HepG2 (cell line): ENCODE results near the gene INHA. TPM values are rescaled to one million over a fixed set of nuclear protein-coding genes. Genes with fewer than 3 reads are reported as not detected.

Experiments
- ARID3A ChIP-seq: IDR thresholded peaks from 2 replicates; pipeline ENCODE4 v1.6.1; 2012; ENCODE audit warnings: low read depth, low read length, improper control_type of control experiment
- ATRX ChIP-seq: sonication (generic); formaldehyde crosslinking; IDR thresholded peaks from 2 replicates; pipeline ENCODE4 v1.4.0; 2020; ENCODE audit warnings: missing genetic modification reagents, borderline replicate concordance
- CREBL2 ChIP-seq: sonication (generic); formaldehyde crosslinking; IDR thresholded peaks from 2 replicates; pipeline ENCODE4 v1.8.1; 2023; ENCODE audit warnings: missing genetic modification reagents, mild to moderate bottlenecking, borderline replicate concordance
- FIP1L1 ChIP-seq: fragments of 200-400 bp; formaldehyde crosslinking; IDR thresholded peaks from 2 replicates; pipeline ENCODE4 v1.6.1; 2018; ENCODE audit warnings: low read depth, mild to moderate bottlenecking, low read length, moderate library complexity, borderline replicate concordance; ENCODE audit not compliant: insufficient read depth
- HIC2 ChIP-seq: sonication (generic); formaldehyde crosslinking; IDR thresholded peaks from 2 replicates; pipeline ENCODE4 v1.9.0; 2022; ENCODE audit warnings: low read depth, missing genetic modification reagents
- MAFF ChIP-seq: IDR thresholded peaks from 2 replicates; pipeline ENCODE4 v1.6.1; 2011; ENCODE audit warnings: low read depth, low read length, improper control_type of control experiment
- MAFK ChIP-seq, 2 experiments: IDR thresholded peaks in 1 of 2; conservative IDR thresholded peaks in 1 of 2; 2 replicates each; pipeline ENCODE4 v1.6.1; 2011; ENCODE audit warnings: improper control_type of control experiment in 2 of 2, low read length in 2 of 2
- MZF1 ChIP-seq: sonication (generic); formaldehyde crosslinking; IDR thresholded peaks from 2 replicates; pipeline ENCODE4 v1.8.1; 2023; ENCODE audit warnings: mild to moderate bottlenecking, missing genetic modification reagents, borderline replicate concordance
- PHF5A ChIP-seq: IDR thresholded peaks from one replicate; pipeline ENCODE4 v1.6.1; 2018; ENCODE audit warnings: low read depth, missing genetic modification reagents; ENCODE audit not compliant: unreplicated experiment
- RCOR2 ChIP-seq: IDR thresholded peaks from 2 replicates; pipeline ENCODE4 v1.6.1; 2016; ENCODE audit warnings: missing biosample characterization, missing genetic modification reagents
- REL ChIP-seq: sonication (generic); formaldehyde crosslinking; conservative IDR thresholded peaks from 2 replicates; pipeline ENCODE4 v1.8.0; 2022; ENCODE audit warnings: mild to moderate bottlenecking, missing genetic modification reagents, moderate library complexity
- SAFB2 ChIP-seq: sonication (generic); formaldehyde crosslinking; IDR thresholded peaks from 2 replicates; pipeline ENCODE4 v1.5.1; 2020; ENCODE audit warnings: missing genetic modification reagents, low read depth, mild to moderate bottlenecking, borderline replicate concordance
- SAP130 ChIP-seq: IDR thresholded peaks from 2 replicates; pipeline ENCODE4 v1.6.1; 2016; ENCODE audit warnings: low read depth
- SATB2 ChIP-seq: sonication (generic); formaldehyde crosslinking; IDR thresholded peaks from 2 replicates; pipeline ENCODE4 v1.5.0; 2020; ENCODE audit warnings: missing genetic modification reagents
- SIX1 ChIP-seq: sonication (generic); formaldehyde crosslinking; IDR thresholded peaks from 2 replicates; pipeline ENCODE4 v1.4.0; 2020; ENCODE audit warnings: missing genetic modification reagents, borderline replicate concordance
- SP2 ChIP-seq: sonication (generic); formaldehyde crosslinking; IDR thresholded peaks from 2 replicates; pipeline ENCODE4 v1.5.1; 2020; ENCODE audit warnings: mild to moderate bottlenecking, missing genetic modification reagents
- SRSF1 ChIP-seq: fragments of 200-400 bp; formaldehyde crosslinking; optimal IDR thresholded peaks from 2 replicates; pipeline ENCODE3; 2017; ENCODE audit warnings: mild to moderate bottlenecking, low read depth, low read length, moderate library complexity
- YY1 ChIP-seq: IDR thresholded peaks from 2 replicates; pipeline ENCODE4 v1.6.1; 2011; ENCODE audit warnings: low read length, low read depth, moderate library complexity, mild to moderate bottlenecking; ENCODE audit not compliant: insufficient read depth, insufficient replicate concordance
- ZFP62 ChIP-seq: sonication (generic); formaldehyde crosslinking; IDR thresholded peaks from 2 replicates; pipeline ENCODE4 v1.4.0; 2020; ENCODE audit warnings: missing genetic modification reagents
- ZMYM3 ChIP-seq: sonication (generic); formaldehyde crosslinking; IDR thresholded peaks from 2 replicates; pipeline ENCODE4 v1.5.1; 2020; ENCODE audit warnings: mild to moderate bottlenecking, missing genetic modification reagents
- ZNF354B ChIP-seq: sonication (generic); formaldehyde crosslinking; IDR thresholded peaks from 2 replicates; pipeline ENCODE4 v1.8.0; 2022; ENCODE audit warnings: mild to moderate bottlenecking, missing genetic modification reagents
- ZNF547 ChIP-seq: sonication (generic); formaldehyde crosslinking; IDR thresholded peaks from 2 replicates; pipeline ENCODE4 v1.5.1; 2020; ENCODE audit warnings: mild to moderate bottlenecking, missing genetic modification reagents
- ZNF639 ChIP-seq: conservative IDR thresholded peaks from 2 replicates; pipeline ENCODE4 v1.6.1; 2018; ENCODE audit warnings: missing genetic modification reagents
- ZNF644 ChIP-seq: IDR thresholded peaks from 2 replicates; pipeline ENCODE4 v1.6.1; 2016; ENCODE audit warnings: low read depth
- ZNF790 ChIP-seq: sonication (generic); formaldehyde crosslinking; IDR thresholded peaks from 2 replicates; pipeline ENCODE4 v1.8.0; 2022; ENCODE audit warnings: missing genetic modification reagents, mild to moderate bottlenecking, borderline replicate concordance
- polyA plus RNA-seq, 8 experiments: library from polyadenylated mRNA; depleted of rRNA in 3 of 8; stranded (reverse) in 7 of 8; unstranded in 1 of 8; fragments of >200 nt; fragmentation: Illumina TruSeq in 4 of 8; extraction: Trizol in 4 of 8; gene quantifications; 2 replicates each; pipeline versions ENCODE4 v1.2.1 to v1.2.3, GENCODE V29; 2011 to 2016; ENCODE audit warnings: low read depth in 4 of 8, missing spikeins in 1 of 8, mixed read lengths in 1 of 8; ENCODE audit not compliant: insufficient read depth in 1 of 8
- total RNA-seq, 5 experiments: library from RNA; depleted of rRNA; stranded (reverse); fragments of >200 nt; fragmentation: Illumina TruSeq; extraction: Trizol; gene quantifications; 2 replicates each; pipeline ENCODE4 v1.2.3, GENCODE V29; 2016; ENCODE audit warnings: low read depth in 1 of 5

INHA gene
- total and polyA plus RNA-seq, 2 of the 13 experiments (the other 11 are each of a cell fraction or from before 2014, with no cell fraction given): 4.1 to 15.2 TPM

GRCh38 chr2:219576505-219577388 is 4.6 kb downstream of the INHA start (continued):
- TF ChIP-seq SRSF1: peak; percentile 51
- TF ChIP-seq YY1: peak; percentile 76
- peak; percentile 95 for TF ChIP-seq MAFF
- TF ChIP-seq REL (CRISPR knock-in tag): no peak
- TF ChIP-seq PHF5A: no peak
- peak; percentile 51; the same call in 1 of the 2 replicates for TF ChIP-seq ZNF354B (CRISPR knock-in tag)
- 0 out of 2 replicates have a peak, but pooled peaks have one; percentile 76 for TF ChIP-seq FIP1L1
- TF ChIP-seq CREBL2 (CRISPR knock-in tag): no peak
- peak; percentile 48; the same call in 1 of the 2 replicates for TF ChIP-seq MZF1 (CRISPR knock-in tag)
- TF ChIP-seq ZFP62: no peak
- TF ChIP-seq HIC2: peak; percentile 66; the same call in 1 of the 2 replicates
- peak; percentile 89 for TF ChIP-seq ZNF644 (CRISPR knock-in tag)
- TF ChIP-seq ZMYM3 (CRISPR knock-in tag): peak; percentile 97
- no peak; the same call in 1 of the 2 replicates for TF ChIP-seq SP2 (CRISPR knock-in tag)
- peak; percentile 80; the same call in 1 of the 2 replicates for TF ChIP-seq ZNF790 (CRISPR knock-in tag)
- peak; percentile 78 for TF ChIP-seq ZNF639 (CRISPR knock-in tag)
- peak; percentile 98 for TF ChIP-seq RCOR2
- no peak for TF ChIP-seq SATB2 (CRISPR knock-in tag)
- peak; percentile 96 for TF ChIP-seq SAP130 (CRISPR knock-in tag)
- 0 out of 2 replicates have a peak, but pooled peaks have one; percentile 42 for TF ChIP-seq ARID3A
- peak; percentile 80 for TF ChIP-seq SIX1 (CRISPR knock-in tag)
- TF ChIP-seq ZNF547 (CRISPR knock-in tag): peak; percentile 91
- TF ChIP-seq ATRX (CRISPR knock-in tag): no peak
- peak; percentile 88; the same call in 1 of the 2 replicates for TF ChIP-seq SAFB2
- peak; percentile 93 to 98 for TF ChIP-seq MAFK (conservative IDR thresholded peaks at IDR 0.05 in 1 of 2, IDR thresholded peaks at IDR 0.05 in 1 of 2; ENCODE audit: low read length in 2 of 2)
